Subcutaneous adipose tissue (tissue), 4 donors: ENCODE results near the gene WFDC1. TPM values are rescaled to one million over a fixed set of nuclear protein-coding genes. Genes with fewer than 3 reads are reported as not detected.

Experiments used
- CTCF ChIP-seq: fragments of 450-650 bp; IDR thresholded peaks from one replicate; pipeline ENCODE4 v1.5.1; 2016; ENCODE audit warnings: low read depth, mild to moderate bottlenecking, control low read depth, antibody characterized with exemption, moderate library complexity
- total RNA-seq, 4 donors: library from RNA; depleted of rRNA; stranded (reverse); fragments of >200 nt; gene quantifications; one replicate each; pipeline ENCODE4 v1.1.0, GENCODE V29; 2016

The WFDC1 gene
- total RNA-seq, 4 donors from 2014 or later = 0.38 to 0.98 (median 0.44) TPM; not detected in 1

GRCh38 chr16:84281074-84281473 lies 13.6 kb upstream of the WFDC1 start:
- TF ChIP-seq CTCF = no peak

GRCh38 chr16:84282533-84282932 lies 12.1 kb upstream of the WFDC1 start:
- TF ChIP-seq CTCF = no peak

GRCh38 chr16:84283314-84284153 lies 11.1 kb upstream of the WFDC1 start:
- no peak for TF ChIP-seq CTCF

GRCh38 chr16:84284154-84284722 lies 10.4 kb upstream of the WFDC1 start:
- TF ChIP-seq CTCF = no peak

- TF ChIP-seq CTCF = no peak
Measured at GRCh38 chr16:84286578-84287240, 8.0 kb upstream of the WFDC1 start.

GRCh38 chr16:84288902-84289301 lies 5.8 kb upstream of the WFDC1 start:
- TF ChIP-seq CTCF = no peak

- no peak for TF ChIP-seq CTCF
Measured at GRCh38 chr16:84291226-84291625, 3.5 kb upstream of the WFDC1 start.
